ENCODE data around the gene LIPI. TPM values are rescaled to one million over a fixed set of nuclear protein-coding genes. Genes with fewer than 3 reads are reported as not detected.
"Not testable (repeated sequence)": the region's sequence is repeated elsewhere in the genome, so short reads cannot be mapped to it uniquely, and the experiment has no call there.

The LIPI gene
- total RNA-seq, 1 experiment from 2014 or later, result not detected

GRCh38 chr21:14076143-14076806 is 134.5 kb downstream of the LIPI start:
- no peak for DNase-seq (ENCODE audit: extremely low read depth, low read depth)

GRCh38 chr21:14075346-14076142 is 135.2 kb downstream of the LIPI start:
- no peak for DNase-seq (ENCODE audit: extremely low read depth, low read depth)

- DNase-seq (ENCODE audit: extremely low read depth, low read depth), result no peak
These were observed 136.6 kb downstream of the LIPI start for GRCh38 chr21:14074177-14074576.

- DNase-seq (ENCODE audit: extremely low read depth, low read depth), result no peak
These were observed 137.1 kb downstream of the LIPI start for GRCh38 chr21:14073615-14074014.

- no peak for DNase-seq (ENCODE audit: extremely low read depth, low read depth)
These were observed 137.8 kb downstream of the LIPI start for GRCh38 chr21:14072761-14073535.

GRCh38 chr21:14071902-14072734 is 138.6 kb downstream of the LIPI start:
- DNase-seq (ENCODE audit: extremely low read depth, low read depth), result no peak

- DNase-seq (ENCODE audit: extremely low read depth, low read depth), result no peak
These were observed 139.8 kb downstream of the LIPI start for GRCh38 chr21:14070968-14071367.

- DNase-seq (ENCODE audit: extremely low read depth, low read depth), result no peak
These were observed 140.5 kb downstream of the LIPI start for GRCh38 chr21:14070049-14070893.

- DNase-seq (ENCODE audit: extremely low read depth, low read depth), result no peak
These were observed 146.5 kb downstream of the LIPI start for GRCh38 chr21:14064296-14064645.

- not testable (repeated sequence) for DNase-seq (ENCODE audit: extremely low read depth, low read depth)
These were observed 147.0 kb downstream of the LIPI start for GRCh38 chr21:14063620-14064295.

- DNase-seq (ENCODE audit: extremely low read depth, low read depth), result not testable (repeated sequence)
These were observed 148.1 kb downstream of the LIPI start for GRCh38 chr21:14062684-14063083.

GRCh38 chr21:14061820-14062219 is 148.9 kb downstream of the LIPI start:
- not testable (repeated sequence) for DNase-seq (ENCODE audit: extremely low read depth, low read depth)

- not testable (repeated sequence) for DNase-seq (ENCODE audit: extremely low read depth, low read depth)
These were observed 151.6 kb downstream of the LIPI start for GRCh38 chr21:14058995-14059627.

Small RNA genes within 50 kb of the gene (small RNA-seq; reads per million reads assigned to genes)
- 0 reads per million in 2 experiments for gene RF01518
- gene RNA5SP488, result 0 reads per million in 2 experiments

Other genes starting within 250 kb of the LIPI start
- gene RBM11, start 5.2 kb upstream of the LIPI start, total RNA-seq (2014; rRNA removed; shearing (Covaris generic)), result 1.3 and 1.8 TPM in 2 replicates
- gene HSPA13, start 172.2 kb upstream of the LIPI start, total RNA-seq (2014; rRNA removed; shearing (Covaris generic)), result 97.7 and 107 TPM in 2 replicates

All from NCI-H460 (cell line).